NCI-H524 treated with DMSO at 0.1 percent for 48 hours (cell line): Measurements from ENCODE around the gene ENGASE.
"Not testable (repeated sequence)": the region's sequence is repeated elsewhere in the genome, so short reads cannot be mapped to it uniquely, and the experiment has no call there.

Experiments
- DNase-seq: peaks from one replicate; lab custom pipeline; 2025; lab: John Stamatoyannopoulos, UW

The ENGASE gene

GRCh38 chr17:79052131-79052530, 22.5 kb upstream of the ENGASE start:
- DNase-seq = no peak

- DNase-seq = peak; percentile 60
Measured at GRCh38 chr17:79053251-79053925, 21.2 kb upstream of the ENGASE start.

- DNase-seq = no peak
Measured at GRCh38 chr17:79054200-79054960, 20.2 kb upstream of the ENGASE start.

- no peak for DNase-seq
Measured at GRCh38 chr17:79055197-79055596, 19.4 kb upstream of the ENGASE start.

GRCh38 chr17:79057737-79058385, 16.8 kb upstream of the ENGASE start:
- DNase-seq = no peak

DNA sequence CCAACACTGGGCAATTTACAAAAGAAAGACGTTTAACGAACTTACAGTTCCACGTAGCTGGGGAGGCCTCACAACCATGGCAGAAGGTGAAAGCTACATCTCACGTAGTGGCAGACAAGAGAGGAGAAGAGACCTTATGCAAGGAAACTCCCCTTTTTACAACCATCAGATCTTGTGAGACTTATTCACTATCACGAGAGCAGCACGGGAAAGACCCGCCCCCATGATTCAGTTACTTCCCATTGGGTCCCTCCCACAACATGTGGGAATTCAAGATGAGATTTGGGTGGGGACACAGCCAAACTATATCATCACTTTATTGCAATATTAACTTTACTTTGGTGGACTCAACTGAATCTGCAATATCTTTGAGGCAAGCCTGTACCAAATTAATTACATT, 11.9 kb upstream of the ENGASE start:
- DNase-seq = no peak

DNA sequence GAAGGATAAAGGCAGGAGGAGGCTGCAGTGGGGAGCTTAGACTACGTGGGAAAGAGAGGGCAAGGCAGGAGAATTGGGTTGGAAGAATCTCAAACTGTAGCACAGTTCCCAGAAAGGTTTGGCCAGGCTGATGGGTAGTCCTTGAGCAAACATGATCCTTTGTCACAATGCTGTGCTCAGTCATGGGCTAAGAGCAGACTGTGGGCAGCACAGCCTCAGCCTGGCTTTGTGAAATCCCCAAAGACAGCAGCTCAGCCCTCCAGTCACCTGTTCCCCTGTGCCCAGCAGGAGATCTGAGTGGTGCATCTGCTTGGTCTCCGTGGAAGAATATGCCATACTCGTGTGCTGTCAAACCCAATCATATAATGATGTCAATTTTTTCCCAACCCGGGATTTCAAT, 10.6 kb upstream of the ENGASE start:
- peak; percentile 34 for DNase-seq

- no peak for DNase-seq
Measured at GRCh38 chr17:79065105-79065670, 9.4 kb upstream of the ENGASE start.

GRCh38 chr17:79066963-79067362, 7.7 kb upstream of the ENGASE start:
- DNase-seq = no peak

GRCh38 chr17:79070266-79070880, 4.3 kb upstream of the ENGASE start:
- DNase-seq = no peak

DNA sequence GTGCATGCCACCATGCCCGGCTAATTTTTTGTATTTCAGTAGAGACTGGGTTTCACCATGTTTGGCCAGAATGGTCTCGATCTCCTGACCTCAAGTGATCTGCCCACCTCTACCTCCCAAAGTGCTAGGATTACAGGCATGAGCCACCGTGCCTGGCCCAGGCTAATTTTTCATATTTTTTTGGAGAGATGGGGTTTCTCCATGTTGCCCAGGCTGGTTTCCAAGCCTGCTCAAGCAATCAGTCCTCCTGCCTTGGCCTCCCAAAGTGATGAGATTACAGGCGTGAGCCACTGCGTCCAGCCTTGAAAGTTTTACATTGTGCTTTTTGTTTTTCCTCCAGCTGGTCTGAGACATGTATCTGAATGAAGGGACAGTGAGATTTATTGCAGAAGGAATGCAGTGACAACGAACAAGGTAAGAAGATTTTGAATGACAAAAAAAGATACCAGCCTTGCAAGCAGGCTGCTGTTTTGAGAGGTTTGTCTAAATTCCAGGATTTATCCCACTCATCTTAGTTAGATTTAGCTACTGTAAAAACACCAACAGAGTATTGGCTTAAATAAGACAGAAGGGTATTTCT, 3.4 kb upstream of the ENGASE start:
- DNase-seq = no peak

GRCh38 chr17:79072544-79072943, 2.1 kb upstream of the ENGASE start:
- DNase-seq = no peak

- no peak for DNase-seq
Measured at GRCh38 chr17:79073016-79073705, 1.5 kb upstream of the ENGASE start.

GRCh38 chr17:79073706-79074088, 927 bp upstream of the ENGASE start:
- DNase-seq = no peak

DNA sequence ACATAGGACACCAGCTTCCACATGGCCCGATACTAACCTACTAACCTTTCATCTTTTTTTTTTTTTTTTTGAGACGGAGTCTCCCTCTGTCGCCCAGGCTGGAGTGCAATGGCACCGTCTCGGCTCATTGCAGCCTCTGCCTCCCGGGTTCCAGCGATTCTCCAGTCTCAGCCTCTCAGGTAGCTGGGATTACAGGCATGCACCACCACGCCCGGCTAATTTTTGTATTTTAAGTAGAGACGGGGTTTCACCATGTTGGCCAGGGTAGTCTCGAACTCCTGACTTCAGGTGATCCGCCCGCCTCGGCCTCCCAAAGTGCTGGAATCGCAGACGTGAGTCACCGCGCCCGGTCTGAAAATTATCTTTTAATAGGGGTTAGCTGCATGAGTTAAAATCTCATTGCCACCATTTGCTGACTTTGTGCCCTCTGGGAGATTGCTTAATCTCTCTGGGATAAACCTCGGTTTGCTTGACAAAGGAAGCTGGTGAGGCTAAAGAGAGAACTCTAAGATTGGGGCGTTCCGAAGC, 439 bp upstream of the ENGASE start:
- not testable (repeated sequence) for DNase-seq

DNA sequence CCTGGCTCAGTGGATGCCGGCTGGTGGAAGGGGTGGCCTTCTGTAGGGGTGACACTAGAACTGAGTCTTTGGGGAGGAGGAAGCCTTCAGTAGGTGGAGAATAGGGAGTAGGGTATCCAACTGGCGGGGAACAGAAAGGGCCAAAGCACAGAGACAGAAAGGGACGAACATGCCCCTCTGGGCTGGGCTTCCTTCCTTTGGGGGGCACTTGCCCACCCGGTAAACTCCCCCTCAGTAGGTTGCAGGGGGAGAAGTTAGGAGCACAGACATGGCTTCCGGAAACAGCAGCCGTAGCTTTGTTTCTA, 774 bp downstream of the ENGASE start:
- no peak for DNase-seq

DNA sequence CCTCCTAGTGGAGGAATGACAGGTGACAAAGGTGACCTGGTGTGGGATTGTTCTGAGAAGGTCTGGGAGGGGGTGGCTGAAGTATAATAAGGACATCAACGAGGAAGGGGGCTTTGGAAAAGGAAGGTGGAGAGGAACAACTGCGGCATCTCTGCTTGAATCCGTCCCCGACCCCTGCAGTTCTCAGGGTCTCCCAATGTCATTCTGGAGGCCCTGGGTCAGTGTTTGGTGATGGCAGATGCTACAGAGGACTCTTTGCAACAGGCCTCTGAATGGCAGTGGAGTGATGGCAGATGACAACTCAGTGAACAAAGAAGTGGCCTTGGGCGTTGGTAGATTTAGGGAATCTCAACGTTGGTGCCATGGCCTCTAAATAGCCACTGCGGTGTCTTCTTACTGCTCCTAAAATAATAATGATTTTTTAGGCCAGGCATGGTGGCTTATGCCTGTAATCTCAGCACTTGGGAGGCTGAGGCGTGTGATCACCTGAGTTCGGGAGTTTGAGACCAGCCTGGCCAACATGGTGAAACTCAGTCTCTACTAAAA, 1.3 kb downstream of the ENGASE start:
- DNase-seq = no peak

- DNase-seq = no peak
Measured at GRCh38 chr17:79077587-79077986, 3.0 kb downstream of the ENGASE start.

DNA sequence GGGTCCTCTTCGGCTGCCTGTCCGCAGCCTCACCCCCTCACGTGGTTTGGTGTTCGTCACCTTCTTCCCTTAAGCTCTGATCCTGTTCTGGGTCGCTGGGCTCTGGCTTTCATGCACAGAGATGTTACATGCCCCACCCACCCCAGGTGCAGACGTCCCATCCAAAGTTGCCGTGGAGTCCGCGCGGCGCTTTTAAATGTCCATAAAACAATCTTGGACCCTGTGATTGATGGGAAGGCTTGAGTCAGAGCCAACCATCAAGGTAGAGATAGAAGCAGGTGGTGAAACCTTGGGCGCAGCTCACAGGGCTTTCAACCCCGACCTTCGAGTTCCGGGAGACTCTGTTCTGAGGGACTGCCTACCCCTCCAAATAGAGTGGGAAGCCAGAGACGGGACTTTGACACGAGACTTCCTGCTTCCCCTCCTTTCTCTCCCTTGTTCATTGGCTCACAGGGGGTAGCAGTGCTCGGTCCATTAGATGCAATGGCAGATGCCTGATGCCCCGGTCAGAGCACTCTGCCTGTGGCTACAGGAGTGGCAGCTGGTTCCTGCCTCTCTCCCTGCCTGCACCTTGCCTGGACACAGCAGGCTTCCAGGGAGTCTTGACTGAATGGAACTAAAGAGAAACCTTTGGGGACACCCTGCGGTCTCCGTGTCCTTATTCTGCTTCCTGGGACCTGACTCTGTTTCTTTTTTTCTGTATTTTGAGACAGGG, 4.0 kb downstream of the ENGASE start:
- no peak for DNase-seq

DNA sequence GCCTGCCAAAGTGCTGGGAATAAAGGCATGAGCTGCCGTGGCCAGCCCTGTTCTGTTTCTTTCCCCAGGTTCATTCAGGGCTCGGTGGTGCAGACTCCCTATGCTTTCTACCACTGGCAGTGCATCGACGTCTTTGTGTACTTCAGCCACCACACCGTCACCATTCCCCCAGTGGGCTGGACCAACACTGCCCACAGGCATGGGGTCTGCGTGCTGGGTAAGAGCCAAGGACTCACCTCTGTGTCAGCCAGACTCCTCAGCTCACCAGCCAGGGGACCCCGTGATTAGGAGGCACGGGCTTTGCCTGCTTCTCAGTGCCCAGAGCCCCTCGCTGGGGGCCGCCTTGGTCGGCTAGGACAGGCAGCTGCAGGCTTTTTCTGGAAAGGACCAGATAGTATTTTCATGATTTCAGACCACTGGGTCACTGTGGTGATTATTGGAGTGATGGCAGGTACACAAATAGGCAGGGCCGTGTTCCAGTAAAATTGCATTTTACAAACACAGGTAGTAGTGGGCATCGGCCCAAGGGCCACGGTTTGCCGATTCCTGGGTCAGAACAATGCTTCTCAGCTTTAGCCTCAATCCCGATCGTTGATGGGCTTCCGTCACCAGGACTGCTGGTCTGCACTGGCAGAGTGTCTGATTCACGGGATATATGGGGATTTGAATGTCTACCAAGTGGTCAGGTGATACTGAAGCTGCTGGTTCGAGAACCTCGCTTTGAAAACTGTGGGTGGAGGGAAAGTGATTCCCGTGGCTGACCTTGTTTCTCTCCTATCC, 5.0 kb downstream of the ENGASE start:
- no peak for DNase-seq
